Central memory CD4-positive, alpha-beta T cell (primary cell): Measurements from ENCODE around the gene PODXL.
A peak's percentile ranks its signal among the peaks of the same experiment; 100 is the strongest.

ENCODE experiments used
- DNase-seq: peaks from one replicate; pipeline ENCODE4 v3.0.0; 2022
- total RNA-seq, 3 experiments: gene quantifications; one replicate each; lab custom pipeline; 2026; lab: John Stamatoyannopoulos, UW

PODXL gene
- total RNA-seq: 0.39 to 2.1 (median 0.63) reads per million in 3 experiments

- peak; percentile 58 for DNase-seq
Measured at GRCh38 chr7:131556053-131556908, at the start of gene PODXL. Gene PODXL, minus strand, starts transcription at chr7:131556628. Its CDS starts 269 bp downstream, at chr7:131556359.

GRCh38 chr7:131605280-131605878 is 49.0 kb upstream of the PODXL start:
- DNase-seq: no peak

- no peak for DNase-seq
Measured at GRCh38 chr7:131604841-131605279, 48.4 kb upstream of the PODXL start.

GRCh38 chr7:131603932-131604331 is 47.5 kb upstream of the PODXL start:
- no peak for DNase-seq

GRCh38 chr7:131602994-131603372 is 46.6 kb upstream of the PODXL start:
- DNase-seq: no peak

- DNase-seq: no peak
Measured at GRCh38 chr7:131602304-131602993, 46.0 kb upstream of the PODXL start.

GRCh38 chr7:131600085-131600881 is 43.9 kb upstream of the PODXL start:
- no peak for DNase-seq

GRCh38 chr7:131596785-131597184 is 40.4 kb upstream of the PODXL start:
- no peak for DNase-seq

- no peak for DNase-seq
Measured at GRCh38 chr7:131595699-131596098, 39.3 kb upstream of the PODXL start.

GRCh38 chr7:131591687-131592319 is 35.4 kb upstream of the PODXL start:
- no peak for DNase-seq

GRCh38 chr7:131587315-131587923 is 31.0 kb upstream of the PODXL start:
- DNase-seq: no peak

GRCh38 chr7:131586759-131587158 is 30.3 kb upstream of the PODXL start:
- no peak for DNase-seq

GRCh38 chr7:131586259-131586658 is 29.8 kb upstream of the PODXL start:
- DNase-seq: no peak

- DNase-seq: no peak
Measured at GRCh38 chr7:131583430-131583829, 27.0 kb upstream of the PODXL start.

GRCh38 chr7:131581241-131582051 is 25.0 kb upstream of the PODXL start:
- DNase-seq: no peak

- no peak for DNase-seq
Measured at GRCh38 chr7:131578602-131579001, 22.2 kb upstream of the PODXL start.

- DNase-seq: no peak
Measured at GRCh38 chr7:131574741-131575140, 18.3 kb upstream of the PODXL start.

- no peak for DNase-seq
Measured at GRCh38 chr7:131570401-131570800, 14.0 kb upstream of the PODXL start.

GRCh38 chr7:131568970-131569369 is 12.5 kb upstream of the PODXL start:
- DNase-seq: no peak

- no peak for DNase-seq
Measured at GRCh38 chr7:131568510-131568909, 12.1 kb upstream of the PODXL start.

GRCh38 chr7:131564640-131565039 is 8.2 kb upstream of the PODXL start:
- DNase-seq: no peak
